Measurements from ENCODE around the gene ANXA8.
"Not testable (repeated sequence)": the region's sequence is repeated elsewhere in the genome, so short reads cannot be mapped to it uniquely, and the experiment has no call there.

The ANXA8 gene

DNA sequence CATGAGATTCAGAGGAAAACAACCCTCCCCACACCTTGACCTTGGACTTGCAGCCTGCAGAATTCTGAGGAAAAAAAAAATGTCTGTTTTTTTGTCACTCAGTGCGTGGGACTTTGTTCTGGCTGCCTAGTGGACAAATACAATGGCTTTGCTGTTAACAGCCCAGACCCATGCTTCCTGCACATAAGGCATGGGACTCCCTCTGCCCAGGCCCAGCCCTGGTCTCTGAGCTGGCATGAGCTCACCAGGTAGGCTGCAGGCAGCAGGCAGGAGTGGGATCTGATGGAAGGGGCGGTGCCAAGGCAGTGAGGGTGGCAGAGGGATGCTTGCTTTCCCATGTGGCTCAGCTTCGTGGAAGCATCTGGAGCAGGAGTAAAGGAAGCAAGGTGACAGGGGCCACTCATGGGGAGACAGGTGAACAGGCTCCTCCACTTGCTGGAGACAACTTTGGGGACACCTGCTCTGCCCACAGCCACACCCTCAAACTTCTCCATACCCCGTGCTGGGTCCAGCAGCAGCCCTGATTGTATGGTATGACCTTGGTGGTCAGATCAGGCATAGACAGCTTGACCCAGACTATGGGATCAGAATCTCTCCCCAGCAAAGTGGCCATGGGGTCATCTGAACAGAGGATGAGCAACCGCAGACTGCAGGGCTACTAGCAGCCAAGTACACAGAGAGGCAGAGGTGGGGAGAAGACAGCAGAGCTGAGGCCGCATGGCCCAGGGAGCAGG lies 27.0 kb downstream of the ANXA8 start:
- Histone ChIP-seq H3K27me3 (ENCODE audit: insufficient read depth, low read length) (no peaks in the 10 kb centered on the region), H3K79me2 (ENCODE audit: insufficient read depth, low read length) (no peaks in the 10 kb centered on the region), H3K9ac (ENCODE audit: low read length) (no peak overlapping the region), H3K9me3 (ENCODE audit: low read length) (no peaks in the 10 kb centered on the region), H4K20me1 (ENCODE audit: insufficient read depth, low read length) (no peaks in the 10 kb centered on the region), H3K4me1 (ENCODE audit: insufficient read depth, low read length, severe bottlenecking) (no peaks in the 10 kb centered on the region), H3K36me3 (ENCODE audit: insufficient read depth, low read length) (no peaks in the 10 kb centered on the region), H3K4me3 (ENCODE audit: low read depth, low read length, poor library complexity, severe bottlenecking) (no peak overlapping the region), H2AFZ (ENCODE audit: low read length) (no peak overlapping the region), H3K9me2 (ENCODE audit: low read depth, low read length) (no peaks in the 10 kb centered on the region), H3K27ac (ENCODE audit: low read depth, low read length, poor library complexity, severe bottlenecking) (no peak overlapping the region), H3K4me2 (ENCODE audit: low read length) (no peak overlapping the region), H3F3A (ENCODE audit: insufficient read depth, low read length) (no peaks in the 10 kb centered on the region)
- no peak for TF ChIP-seq EZH2 (IDR thresholded peaks at IDR 0.05; ENCODE audit: borderline replicate concordance, low read length)

DNA sequence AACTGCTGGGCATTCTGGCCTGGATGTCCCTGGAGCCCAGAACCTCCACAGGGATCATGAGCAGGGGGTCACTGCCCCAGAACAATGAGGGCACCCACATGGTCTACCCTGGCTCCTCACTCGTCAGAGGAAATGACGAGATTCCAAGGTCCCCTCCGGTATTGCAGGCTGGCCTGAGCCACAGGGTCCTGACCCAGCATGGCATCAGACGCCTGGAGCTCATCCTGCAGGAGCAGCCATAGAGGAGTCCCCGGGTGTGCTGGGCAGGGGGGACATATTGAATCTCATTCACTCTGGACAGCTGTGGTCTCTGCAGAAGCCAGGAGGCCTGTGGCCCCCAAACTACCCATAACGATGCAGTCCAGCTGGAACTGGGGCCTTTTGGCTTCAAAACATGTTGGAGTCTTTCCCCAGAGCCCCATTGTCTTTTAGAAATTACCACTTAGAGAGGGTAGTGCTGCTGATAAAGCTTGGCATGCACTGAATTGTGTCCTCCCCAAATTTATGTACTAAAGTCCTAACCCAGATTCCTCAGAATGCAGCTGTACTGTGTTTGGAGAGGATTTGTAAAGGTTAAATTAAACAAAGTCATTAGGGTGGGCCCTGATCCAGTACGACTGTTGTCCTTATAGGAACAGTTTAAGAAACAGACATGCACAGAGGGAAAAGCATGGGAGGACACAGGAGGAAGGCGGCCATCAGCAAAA lies 27.7 kb downstream of the ANXA8 start:
- H3K9ac ChIP-seq (ENCODE audit: low read length) = no peak overlapping the region

DNA sequence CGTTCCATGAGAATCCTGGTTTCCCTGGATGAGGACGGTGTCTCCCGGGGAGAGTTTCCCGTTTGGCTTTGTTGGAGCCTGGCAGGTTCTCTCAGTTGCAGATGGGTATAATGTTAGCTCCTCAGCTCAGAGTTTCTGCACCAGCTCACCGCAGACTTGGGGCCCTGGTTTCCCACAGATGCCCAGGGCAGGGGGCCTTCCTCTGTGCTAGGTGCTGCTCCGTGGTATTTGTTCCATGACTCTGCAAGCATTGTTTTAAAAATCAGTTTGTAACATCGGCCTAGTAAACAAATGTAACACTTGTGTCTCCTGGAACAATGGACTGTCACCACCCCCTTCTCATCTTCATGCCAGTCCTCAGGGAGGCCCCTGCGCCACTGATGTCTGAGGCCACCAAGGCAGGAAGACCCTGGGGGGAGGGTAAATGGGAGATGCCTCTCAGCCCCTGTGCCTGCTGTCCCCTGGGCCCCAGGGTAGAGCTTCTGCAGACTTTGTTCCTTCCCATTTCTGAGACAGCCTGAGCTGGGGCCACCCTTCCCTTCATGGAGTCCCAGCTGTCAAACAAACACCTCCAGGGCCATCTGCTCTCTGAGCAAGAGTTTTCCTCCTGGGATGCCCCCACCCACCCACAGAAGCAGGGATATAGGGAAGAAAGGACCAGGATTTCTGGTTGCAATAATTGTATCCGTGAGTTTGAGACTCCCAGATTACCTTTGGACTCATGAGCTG lies 28.4 kb downstream of the ANXA8 start:
- not testable (repeated sequence) for H3K4me3 ChIP-seq (ENCODE audit: low read depth, low read length, poor library complexity, severe bottlenecking); H3K9me3 ChIP-seq (ENCODE audit: low read length); H3K9ac ChIP-seq (ENCODE audit: low read length); H3F3A ChIP-seq (ENCODE audit: insufficient read depth, low read length); H3K79me2 ChIP-seq (ENCODE audit: insufficient read depth, low read length); H3K36me3 ChIP-seq (ENCODE audit: insufficient read depth, low read length); H3K4me2 ChIP-seq (ENCODE audit: low read length); H4K20me1 ChIP-seq (ENCODE audit: insufficient read depth, low read length); H3K4me1 ChIP-seq (ENCODE audit: insufficient read depth, low read length, severe bottlenecking); H3K9me2 ChIP-seq (ENCODE audit: low read depth, low read length); H3K27ac ChIP-seq (ENCODE audit: low read depth, low read length, poor library complexity, severe bottlenecking); H3K27me3 ChIP-seq (ENCODE audit: insufficient read depth, low read length); H2AFZ ChIP-seq (ENCODE audit: low read length)

More for the DNA sequence above, 27.7 kb downstream of the ANXA8 start:
- H3K27me3 ChIP-seq (ENCODE audit: insufficient read depth, low read length) = no peaks in the 10 kb centered on the region
- H3K4me3 ChIP-seq (ENCODE audit: low read depth, low read length, poor library complexity, severe bottlenecking) = no peak overlapping the region
- no peaks in the 10 kb centered on the region for H3F3A ChIP-seq (ENCODE audit: insufficient read depth, low read length)
- no peaks in the 10 kb centered on the region for H3K79me2 ChIP-seq (ENCODE audit: insufficient read depth, low read length)
- H3K27ac ChIP-seq (ENCODE audit: low read depth, low read length, poor library complexity, severe bottlenecking) = no peak overlapping the region
- H3K36me3 ChIP-seq (ENCODE audit: insufficient read depth, low read length) = no peaks in the 10 kb centered on the region
- no peak overlapping the region for H3K4me2 ChIP-seq (ENCODE audit: low read length)
- H3K9me2 ChIP-seq (ENCODE audit: low read depth, low read length) = no peaks in the 10 kb centered on the region
- no peak overlapping the region for H2AFZ ChIP-seq (ENCODE audit: low read length)
- no peaks in the 10 kb centered on the region for H3K4me1 ChIP-seq (ENCODE audit: insufficient read depth, low read length, severe bottlenecking)
- H3K9me3 ChIP-seq (ENCODE audit: low read length) = no peaks in the 10 kb centered on the region
- H4K20me1 ChIP-seq (ENCODE audit: insufficient read depth, low read length) = no peaks in the 10 kb centered on the region
- TF ChIP-seq, protein P1, sequence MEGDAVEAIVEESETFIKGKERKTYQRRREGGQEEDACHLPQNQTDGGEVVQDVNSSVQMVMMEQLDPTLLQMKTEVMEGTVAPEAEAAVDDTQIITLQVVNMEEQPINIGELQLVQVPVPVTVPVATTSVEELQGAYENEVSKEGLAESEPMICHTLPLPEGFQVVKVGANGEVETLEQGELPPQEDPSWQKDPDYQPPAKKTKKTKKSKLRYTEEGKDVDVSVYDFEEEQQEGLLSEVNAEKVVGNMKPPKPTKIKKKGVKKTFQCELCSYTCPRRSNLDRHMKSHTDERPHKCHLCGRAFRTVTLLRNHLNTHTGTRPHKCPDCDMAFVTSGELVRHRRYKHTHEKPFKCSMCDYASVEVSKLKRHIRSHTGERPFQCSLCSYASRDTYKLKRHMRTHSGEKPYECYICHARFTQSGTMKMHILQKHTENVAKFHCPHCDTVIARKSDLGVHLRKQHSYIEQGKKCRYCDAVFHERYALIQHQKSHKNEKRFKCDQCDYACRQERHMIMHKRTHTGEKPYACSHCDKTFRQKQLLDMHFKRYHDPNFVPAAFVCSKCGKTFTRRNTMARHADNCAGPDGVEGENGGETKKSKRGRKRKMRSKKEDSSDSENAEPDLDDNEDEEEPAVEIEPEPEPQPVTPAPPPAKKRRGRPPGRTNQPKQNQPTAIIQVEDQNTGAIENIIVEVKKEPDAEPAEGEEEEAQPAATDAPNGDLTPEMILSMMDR (IDR thresholded peaks at IDR 0.05; ENCODE audit: low read length) = no peak
- TF ChIP-seq EZH2 (IDR thresholded peaks at IDR 0.05; ENCODE audit: borderline replicate concordance, low read length) = no peak

DNA sequence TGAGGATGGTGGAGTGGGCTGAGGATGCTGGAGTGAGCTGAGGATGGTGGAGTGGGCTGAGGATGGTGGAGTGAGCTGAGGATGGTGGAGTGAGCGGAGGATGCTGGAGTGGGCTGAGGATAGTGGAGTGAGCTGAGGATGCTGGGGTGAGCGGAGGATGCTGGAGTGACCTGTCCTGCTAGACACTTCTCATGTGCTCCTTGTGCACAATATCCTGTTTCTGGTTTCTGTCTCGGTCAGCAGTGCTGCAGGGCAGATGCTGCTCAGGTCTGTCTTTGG lies 29.2 kb downstream of the ANXA8 start:
- Histone ChIP-seq H3K9me2 (ENCODE audit: low read depth, low read length) (no peaks in the 10 kb centered on the region), H3F3A (ENCODE audit: insufficient read depth, low read length) (no peaks in the 10 kb centered on the region), H3K4me3 (ENCODE audit: low read depth, low read length, poor library complexity, severe bottlenecking) (no peak overlapping the region), H2AFZ (ENCODE audit: low read length) (no peak overlapping the region), H3K9ac (ENCODE audit: low read length) (no peak overlapping the region), H3K79me2 (ENCODE audit: insufficient read depth, low read length) (no peaks in the 10 kb centered on the region), H3K27me3 (ENCODE audit: insufficient read depth, low read length) (no peaks in the 10 kb centered on the region), H3K4me1 (ENCODE audit: insufficient read depth, low read length, severe bottlenecking) (no peaks in the 10 kb centered on the region), H3K4me2 (ENCODE audit: low read length) (no peak overlapping the region), H4K20me1 (ENCODE audit: insufficient read depth, low read length) (no peaks in the 10 kb centered on the region), H3K36me3 (ENCODE audit: insufficient read depth, low read length) (no peaks in the 10 kb centered on the region), H3K9me3 (ENCODE audit: low read length) (no peaks in the 10 kb centered on the region), H3K27ac (ENCODE audit: low read depth, low read length, poor library complexity, severe bottlenecking) (no peak overlapping the region)
- TF ChIP-seq, protein P1 (IDR thresholded peaks at IDR 0.05; ENCODE audit: low read length) = no peak
- TF ChIP-seq EZH2 (IDR thresholded peaks at IDR 0.05; ENCODE audit: borderline replicate concordance, low read length) = no peak
